GM21423 (cell line): ENCODE results near the gene OSBP2.

Source experiments
- ATAC-seq: cut with Tn5 transposase; IDR thresholded peaks from one replicate; pipeline ENCODE4 v1.9.1; 2021; ENCODE audit warnings: mild to moderate bottlenecking, moderate library complexity; ENCODE audit not compliant: unreplicated experiment

Gene OSBP2

DNA sequence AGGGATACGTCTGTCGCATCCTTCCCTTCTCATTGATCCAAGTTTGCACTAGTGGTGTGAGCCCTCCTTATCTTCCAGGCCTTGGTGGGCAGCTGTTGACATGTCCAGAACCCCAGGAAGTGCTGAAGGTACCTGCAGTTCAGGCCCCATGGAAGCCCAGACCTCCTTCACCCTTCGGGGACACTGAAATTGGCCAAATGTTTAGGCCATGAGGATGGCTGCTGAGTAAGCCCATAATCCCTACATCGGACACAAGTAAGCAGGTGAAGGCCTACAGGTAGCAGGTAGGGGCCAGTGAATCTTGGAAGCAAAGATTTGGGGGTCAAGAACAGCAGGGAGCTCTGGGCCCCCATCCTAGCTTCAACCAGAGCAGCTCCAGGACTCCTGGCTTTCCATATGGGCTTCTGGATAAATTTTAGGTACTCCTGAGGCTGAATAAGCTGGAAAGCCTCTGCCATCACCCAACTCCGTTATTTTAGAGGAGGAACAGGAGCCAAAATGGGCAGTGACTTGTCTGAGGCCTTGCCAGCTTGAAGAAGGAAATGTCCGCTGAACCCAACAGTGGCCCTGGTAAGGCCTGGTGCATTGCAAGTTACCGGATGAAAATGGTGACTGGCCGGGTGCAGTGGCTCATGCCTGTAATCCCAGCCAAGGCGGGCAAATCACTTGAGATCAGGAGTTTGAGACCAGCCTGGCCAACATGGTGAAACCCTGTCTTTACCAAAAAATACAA is 228.7 kb downstream of the OSBP2 start:
- no peak for ATAC-seq

DNA sequence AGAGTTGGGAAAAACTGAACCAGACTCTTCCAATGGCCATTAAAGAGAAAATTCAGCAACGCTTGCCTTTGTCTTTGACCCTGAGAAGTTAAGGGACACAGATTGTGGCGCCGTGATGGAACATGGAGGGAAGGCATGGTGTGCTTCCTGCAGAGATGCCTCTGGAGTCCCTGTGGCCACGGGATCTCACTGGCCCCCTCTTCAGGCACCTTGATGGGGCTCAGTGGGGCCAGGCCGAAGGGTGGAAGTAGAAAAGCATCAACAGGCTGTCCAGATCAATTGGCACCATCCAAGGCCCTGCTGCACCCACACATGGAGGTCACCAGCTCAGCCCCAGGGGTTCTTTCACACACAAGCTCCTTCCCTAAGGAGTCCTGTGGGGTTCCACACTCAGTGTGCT is 231.0 kb downstream of the OSBP2 start:
- ATAC-seq = no peak

DNA sequence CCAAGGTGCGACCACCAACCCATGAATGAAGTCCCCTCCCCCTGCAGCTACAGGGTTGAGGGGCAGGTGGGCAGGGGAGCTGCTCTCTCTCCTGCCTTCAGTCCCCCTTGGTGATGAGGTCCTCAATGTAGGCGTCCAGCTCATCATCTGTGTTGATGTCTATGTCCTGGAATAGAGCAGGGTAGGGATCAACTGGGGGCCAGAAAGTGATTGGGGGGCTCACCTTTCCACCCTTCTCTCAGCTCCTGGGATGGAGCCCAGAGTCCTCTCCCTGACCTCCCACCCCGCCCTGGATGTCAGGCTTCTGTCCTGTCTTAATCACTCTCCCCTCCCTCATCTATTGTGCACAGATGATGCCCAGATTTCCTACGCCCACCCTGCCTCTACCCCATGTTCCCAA is 232.0 kb downstream of the OSBP2 start:
- no peak for ATAC-seq

DNA sequence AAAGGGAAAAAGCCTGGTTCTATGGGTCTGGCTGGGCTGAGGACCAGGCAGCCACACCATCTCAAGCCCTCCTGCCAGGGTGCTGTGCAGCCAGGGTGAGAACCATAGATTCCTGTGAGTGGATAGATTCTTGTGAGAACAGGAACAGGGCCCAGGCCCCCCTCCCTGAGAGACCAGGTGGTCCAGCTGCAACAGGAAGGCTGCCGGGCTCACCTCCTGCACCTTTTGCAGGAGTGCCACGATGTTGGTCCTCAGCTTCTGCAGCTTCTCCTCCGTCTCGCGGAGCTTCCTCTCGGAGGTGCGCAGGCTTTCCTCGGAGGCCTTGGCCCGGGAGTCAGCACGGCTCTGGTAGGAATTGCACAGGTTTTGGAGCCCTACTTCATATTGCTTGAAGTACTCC is 233.1 kb downstream of the OSBP2 start:
- ATAC-seq = no peak

DNA sequence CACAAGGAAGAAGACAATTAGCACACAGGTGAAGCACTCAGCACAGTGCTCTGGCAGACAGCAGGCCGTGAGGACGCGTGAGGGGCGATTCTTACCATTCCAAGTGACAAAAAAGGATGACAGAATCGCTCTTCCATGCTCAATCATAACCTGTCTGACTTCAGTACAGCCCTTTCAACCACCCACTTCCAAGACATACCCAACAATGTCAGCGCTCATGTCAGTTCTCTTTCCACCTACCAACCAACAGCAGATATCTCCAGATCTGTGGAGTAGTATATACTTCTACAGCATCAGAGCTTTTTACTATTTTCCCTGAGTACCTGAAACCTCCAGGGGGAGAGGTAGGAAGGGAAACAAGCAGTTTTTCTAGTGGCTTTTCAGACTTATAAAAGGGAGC is 233.7 kb downstream of the OSBP2 start:
- no peak for ATAC-seq

DNA sequence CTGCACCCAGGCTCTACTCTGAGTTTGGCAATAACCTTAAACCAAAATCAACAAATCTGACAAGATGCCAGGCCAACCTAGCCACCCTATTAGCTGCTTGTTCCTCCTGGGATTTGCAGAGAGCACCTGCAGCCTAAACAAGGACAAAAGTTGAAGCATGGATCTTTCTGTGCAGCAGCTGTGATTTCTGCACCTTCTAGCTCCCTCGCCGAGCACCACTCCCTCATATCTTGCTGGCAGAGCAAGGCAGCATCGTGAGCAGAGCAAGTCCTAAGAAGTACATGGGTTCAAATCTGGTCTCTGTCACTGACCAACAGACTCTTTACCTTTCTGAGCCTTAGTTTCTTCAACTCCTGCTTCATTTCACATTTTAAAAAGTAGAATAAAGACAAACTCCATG is 235.6 kb downstream of the OSBP2 start:
- no peak for ATAC-seq

DNA sequence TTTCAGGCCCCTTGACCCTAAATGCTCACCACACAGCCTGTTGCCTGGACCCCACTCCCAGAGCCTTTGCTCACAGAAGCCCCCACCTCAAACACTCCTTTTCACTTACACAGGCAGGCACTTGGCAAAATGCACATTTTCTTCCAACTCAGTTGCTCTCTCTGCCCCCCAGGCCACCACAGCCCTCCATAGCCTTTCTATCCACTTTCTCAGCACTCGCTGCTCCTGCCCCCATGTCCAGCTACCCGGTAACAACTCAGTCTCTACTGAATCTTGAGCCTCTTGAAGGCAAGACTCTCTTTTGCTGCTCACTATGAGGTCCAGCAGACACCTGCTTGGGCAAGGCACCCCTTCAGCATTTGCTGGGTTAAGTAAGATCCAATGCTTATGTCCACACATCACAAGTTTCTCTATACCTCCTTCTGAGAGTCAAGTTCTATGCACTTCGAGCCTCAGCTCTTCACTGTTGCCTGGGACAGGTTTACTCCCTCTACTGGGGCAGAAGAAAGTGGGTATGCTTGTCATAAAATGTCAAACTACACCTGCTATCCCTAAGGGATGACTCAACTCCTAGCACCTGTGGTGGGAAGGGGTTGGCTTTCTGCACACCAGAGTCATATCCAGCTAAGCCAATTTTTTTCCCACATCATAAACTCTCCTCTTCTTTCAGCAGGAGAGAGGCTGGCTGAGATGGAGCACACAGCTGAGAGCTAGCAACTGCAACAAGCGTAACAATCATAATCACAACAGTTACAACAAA is 237.0 kb downstream of the OSBP2 start:
- no peak for ATAC-seq

DNA sequence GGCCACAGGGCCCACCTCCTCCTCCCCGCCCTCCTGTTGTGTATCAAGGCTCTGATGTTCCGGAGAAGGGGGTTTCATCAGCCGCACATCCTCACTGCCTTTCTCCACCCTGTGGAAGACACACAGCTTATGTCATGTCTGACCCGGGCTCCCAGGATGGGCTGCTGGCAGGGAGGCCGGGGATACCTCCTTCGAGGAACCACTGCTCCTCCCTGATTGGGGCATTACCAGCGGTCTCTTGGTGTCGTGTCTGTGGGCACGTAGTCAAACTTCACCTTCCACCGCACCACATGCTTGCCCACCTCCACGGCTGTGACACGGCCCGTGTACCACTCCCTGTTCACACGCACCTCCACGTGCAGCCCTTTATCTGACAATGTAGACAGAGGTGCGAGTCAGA is 238.0 kb downstream of the OSBP2 start:
- no peak for ATAC-seq

DNA sequence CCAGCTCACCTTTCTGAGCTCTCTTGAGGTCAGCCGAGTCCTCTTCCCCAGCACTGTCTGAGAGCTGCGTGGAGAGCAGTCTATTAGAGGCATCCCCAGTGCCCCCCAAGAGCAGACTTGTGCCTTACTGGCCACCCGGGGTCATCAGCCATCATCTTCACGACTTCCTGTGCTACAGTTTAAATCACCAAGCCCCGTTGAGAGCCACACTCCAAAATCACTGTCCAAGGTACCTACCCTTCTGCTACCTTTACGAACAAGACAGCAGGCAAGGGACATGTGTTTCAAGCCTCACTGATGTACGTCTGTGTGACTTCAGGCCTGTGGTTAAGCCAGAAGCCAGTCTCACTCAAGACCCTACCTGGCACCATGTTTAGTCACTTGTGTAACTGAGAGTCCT is 238.8 kb downstream of the OSBP2 start:
- ATAC-seq = no peak

DNA sequence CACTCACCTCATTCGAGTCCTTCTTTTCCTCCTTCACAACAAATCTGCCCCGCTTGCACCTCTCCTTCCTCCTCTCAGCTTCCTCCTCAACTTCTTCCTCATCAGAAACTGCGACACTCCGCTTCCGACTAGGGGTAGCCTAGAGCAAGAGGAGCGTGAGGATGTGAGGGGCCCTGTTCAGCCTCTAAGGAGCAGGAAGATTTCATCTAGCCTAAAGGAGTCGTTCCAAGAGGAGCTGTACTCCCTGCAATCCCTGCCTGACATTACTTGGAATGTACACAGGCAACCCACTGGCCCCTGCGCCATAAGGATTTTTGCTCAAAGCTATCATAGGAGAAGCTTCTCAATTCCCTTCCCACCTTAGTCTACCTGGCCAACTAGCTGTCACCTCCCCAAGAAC is 239.4 kb downstream of the OSBP2 start:
- ATAC-seq = no peak

DNA sequence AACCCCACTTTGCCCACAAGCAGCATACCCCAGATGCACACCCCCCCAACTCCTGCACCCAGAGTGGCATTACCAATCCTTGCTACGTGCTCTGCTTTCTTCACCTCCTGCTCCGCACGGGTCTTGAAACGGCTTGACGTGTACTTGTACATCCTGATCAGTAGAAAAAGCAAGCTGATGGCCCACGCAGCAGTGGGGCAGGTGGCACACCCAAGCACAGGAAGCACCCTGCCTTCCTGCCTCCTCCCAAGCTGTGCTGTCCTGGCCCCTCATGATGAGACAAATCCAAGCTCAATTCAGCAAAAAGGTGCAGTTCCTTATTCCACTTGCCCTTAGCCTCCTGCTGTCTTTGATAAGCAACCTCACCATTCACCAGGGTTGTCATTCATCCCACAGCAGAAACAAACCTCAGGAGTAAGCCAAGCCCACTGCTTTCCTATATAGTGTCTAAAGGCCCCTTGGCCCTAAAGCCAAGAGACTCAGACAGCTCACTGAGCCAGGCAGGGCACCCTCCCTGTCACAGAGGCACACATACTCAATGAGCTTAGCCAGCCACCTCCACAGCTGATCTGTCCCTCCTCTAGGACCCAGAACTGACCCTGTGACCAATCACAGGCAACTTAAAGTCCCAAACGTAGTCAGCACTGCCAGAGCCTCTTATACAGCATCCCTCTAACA is 246.2 kb downstream of the OSBP2 start:
- no peak for ATAC-seq

DNA sequence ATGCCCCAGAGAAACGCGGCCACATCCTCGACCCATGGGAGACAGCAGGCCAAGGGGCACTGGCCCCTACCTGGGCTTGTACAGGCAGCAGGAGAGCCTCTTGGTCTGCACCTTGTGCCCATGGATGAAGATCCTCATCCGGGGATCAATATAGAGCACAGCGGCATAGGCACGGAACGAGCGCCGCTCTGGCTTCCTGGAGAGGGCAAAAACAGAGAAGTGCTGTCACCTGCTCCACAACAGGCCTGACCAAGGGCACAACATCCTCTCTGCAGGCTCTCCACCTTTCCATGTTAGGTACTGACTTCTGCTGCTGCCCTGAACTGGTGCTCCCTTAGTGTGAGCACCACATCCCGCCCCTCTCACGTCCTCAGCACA is 246.7 kb downstream of the OSBP2 start:
- ATAC-seq = no peak

DNA sequence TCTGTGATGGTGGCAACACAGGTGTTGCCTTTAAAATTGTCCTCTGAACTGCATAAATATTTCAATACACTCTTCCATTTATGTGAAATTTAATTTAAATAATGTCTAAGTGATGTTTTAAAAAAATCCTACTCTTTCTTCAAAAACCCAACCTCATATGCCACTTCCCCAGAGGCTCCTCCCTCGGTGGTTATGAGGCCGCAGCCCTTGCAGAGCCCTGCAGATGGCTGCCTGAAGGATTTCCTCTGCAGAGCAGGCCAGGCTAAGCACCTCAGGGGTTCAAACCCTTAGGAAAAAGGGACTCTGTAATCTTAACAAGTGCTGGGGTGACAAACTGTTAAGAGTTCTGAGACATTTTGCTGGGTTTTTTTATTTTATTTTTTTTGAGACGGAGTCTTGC is 248.7 kb downstream of the OSBP2 start:
- no peak for ATAC-seq

DNA sequence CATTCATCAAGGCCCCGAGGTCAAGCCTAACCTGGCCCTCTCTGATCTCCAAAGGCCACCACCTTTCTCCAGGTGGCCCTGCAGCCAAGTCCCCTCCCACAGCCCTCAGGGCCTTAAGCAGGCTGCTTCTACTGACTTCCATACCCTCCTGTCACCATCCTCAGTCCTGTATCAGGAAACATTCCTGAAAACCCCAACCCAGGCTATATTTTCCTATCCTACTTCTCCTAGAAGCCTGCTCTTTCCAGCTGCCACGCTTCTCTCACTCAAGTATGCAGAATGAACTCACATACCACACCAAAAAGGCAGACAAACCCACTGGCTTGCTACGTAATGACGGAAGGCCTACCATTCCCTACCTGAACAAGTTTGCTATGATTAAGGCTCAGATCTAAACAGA is 250.3 kb downstream of the OSBP2 start:
- no peak for ATAC-seq

DNA sequence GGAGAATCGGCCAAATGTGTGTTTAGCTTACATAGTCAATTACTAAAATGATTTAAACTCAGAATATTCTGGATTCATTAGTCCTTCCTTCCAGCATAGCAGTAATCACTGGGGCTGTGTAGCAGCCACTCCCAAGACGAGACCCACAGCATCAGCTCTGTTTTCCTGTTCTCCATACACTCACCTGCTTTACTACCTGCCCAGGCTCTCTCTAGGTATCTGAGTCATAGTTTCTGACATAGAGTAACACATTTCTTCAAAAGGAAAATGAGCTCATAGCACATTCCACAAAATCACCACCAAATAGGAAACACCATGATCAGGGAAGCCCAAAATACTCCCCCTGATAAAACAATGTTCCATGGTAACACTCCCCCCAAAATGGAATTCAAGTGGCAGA is 251.0 kb downstream of the OSBP2 start:
- ATAC-seq = no peak

DNA sequence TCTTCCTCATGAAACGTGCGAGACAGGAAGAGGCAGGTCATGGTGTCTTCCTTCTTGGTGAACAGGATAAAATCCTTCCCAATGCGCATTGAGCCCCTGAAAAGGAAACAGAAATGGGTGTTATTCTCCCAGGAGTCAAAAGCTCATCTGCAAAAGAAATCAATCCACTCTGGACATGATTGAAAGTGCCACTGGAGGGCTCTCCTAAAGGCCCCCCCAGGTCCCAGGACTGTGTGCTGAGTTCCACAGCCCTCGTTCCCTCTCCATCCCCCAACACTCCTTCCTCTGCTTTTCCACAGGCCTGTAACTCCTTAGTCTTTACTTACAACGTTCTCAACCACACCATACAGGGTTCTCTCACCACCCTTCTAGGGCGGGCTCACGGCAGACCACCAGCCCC is 251.7 kb downstream of the OSBP2 start:
- ATAC-seq = no peak

DNA sequence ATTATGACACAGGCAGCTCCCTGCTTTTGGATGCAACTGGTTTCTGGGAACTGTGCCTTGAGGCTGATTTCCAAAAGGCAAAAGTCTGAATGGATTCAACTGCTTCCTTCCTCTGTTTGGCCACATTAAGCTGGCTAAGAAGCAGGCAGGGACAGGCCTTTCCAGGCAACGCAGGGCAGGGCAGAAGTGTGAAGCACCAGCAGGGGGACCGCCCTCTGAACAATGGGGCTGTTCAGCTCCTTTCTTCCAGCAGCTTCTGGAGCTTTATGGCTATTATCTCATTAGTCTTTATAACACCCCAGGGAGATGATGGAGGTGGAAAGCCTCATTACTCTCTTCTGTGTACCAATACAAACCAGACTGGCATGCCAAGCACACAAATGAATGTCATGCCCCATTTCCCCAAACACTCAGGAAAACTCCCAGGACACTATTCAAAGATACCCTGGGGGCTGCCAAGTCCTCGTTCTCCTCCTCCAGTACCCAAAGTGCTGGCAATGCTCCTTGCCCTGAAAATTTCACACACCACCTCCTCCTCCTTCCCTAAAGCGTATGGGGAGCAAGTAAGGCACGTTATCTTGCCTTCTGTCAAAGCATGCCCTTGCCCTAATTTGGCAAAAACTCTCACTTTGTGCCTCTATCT is 252.6 kb downstream of the OSBP2 start:
- no peak for ATAC-seq

DNA sequence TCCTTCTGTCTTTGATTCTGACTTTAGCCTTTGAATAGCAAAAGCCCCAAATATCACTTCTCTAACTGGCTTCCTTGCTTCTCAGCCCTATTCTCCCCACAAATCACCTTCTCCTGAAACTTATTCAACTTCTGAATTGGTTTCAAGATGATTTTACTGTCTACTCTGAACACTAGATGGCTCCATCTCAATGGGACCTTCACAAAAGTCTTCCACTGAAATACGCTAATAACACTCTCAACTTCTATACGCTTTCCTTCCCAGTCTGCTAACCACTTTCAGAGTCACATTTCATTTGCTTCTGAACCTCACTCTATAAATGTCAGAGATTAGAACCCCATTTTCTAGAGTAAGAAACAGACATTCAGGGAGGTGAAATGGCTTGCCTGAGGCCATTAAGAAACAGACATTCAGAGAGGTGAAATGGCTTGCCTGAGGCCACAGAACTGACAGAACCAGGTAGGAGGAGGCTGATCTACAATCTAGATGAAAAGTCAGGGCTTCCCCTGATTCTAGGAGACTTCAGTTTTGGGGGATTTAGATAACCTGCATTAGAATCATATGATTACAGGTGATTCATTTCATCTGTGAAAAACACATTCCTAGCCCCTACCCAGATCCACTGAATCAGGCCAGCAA is 253.3 kb downstream of the OSBP2 start:
- ATAC-seq = no peak

DNA sequence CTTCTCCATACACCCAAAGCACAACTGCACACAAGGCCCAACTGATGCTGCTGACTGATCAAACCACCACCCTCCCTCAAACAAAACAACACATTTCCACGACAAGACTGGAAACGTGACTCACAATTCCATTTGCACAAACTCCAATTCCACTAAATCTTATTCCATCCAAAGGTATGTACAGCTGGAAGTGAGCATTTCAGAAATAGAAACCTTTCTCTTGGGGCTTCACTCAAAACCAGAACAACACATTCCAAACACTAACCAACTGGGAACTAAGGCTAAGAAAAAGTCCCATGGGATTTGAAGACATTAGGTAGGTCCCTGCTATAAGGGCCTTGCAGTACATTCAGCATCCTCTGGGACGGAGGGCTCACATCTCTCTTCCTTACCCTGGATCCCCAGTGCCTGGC is 254.3 kb downstream of the OSBP2 start:
- no peak for ATAC-seq

DNA sequence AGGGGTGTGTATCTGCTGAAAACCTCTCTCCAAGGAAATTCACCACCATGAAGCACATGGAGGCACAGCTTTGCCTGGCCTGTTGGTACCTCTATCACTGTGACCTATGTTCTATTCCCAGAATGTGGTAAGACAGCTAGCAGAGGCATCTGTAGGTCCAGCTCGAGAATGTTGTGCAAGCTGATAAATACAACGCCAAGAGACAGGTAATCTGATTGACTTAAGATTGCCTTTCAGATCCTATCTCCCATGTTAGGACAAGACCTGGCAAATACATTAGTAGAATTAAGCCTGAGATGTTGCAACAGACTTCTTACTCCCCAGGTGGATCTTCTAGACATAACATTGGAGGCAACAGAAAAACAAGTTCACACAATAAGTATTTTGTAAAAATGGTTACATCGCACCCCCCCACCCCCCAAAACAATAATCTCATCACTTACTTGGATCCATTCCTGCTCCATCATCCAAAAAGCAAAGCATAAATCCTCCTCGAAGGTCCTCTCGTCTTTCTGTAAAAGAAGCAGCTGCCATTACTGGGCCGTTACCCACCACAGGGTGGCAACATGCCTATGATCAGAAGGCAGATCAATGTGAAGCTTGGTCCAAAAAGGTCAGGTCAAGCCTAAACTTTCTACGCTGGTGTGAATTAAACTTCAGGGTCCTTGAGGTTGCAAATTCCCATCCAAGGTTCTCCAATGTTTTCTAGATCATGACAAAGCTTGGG is 255.4 kb downstream of the OSBP2 start:
- no peak for ATAC-seq

DNA sequence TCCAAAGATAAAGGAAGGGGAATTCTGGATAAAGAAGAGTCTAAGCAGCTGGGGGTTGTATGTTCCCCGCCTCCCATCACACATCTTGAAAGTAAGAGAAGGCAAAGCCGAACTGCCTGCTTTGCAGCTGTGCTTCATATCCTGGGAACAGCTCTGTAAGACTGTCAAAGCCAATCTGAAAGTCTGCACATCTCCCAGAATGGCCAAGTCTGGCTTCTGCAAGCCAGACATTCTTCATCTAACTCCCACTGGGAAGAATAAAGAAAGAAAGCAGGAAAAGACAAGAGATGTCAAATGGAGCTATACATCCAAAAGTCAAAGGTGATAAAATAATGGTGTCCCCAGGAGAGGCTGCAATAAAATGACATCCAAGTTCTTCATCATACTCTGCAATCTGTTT is 258.5 kb downstream of the OSBP2 start:
- ATAC-seq = no peak
